OCI-LY7 (cell line): ENCODE data around the gene MRPL33. TPM values are rescaled to one million over a fixed set of nuclear protein-coding genes. Genes with fewer than 3 reads are reported as not detected.

Source experiments
- BruUV-seq: library from RNA; stranded (reverse); fragments of 400-500 nt; replicated peaks from 2 replicates; lab custom pipeline; 2021; lab: Mats Ljungman, UMichigan
- CTCF ChIA-PET: fragments of 300-600 bp; sonication (Branson Sonifier 250); formaldehyde crosslinking; loops from one replicate; lab custom pipeline; 2022; ENCODE audit warnings: antibody characterized with exemption; ENCODE audit not compliant: unreplicated experiment; lab: Charles Lee
- POLR2A ChIA-PET: fragments of 300-600 bp; sonication (Branson Sonifier 250); formaldehyde crosslinking; loops from one replicate; lab custom pipeline; 2022; ENCODE audit warnings: antibody characterized with exemption; lab: Charles Lee
- DNase-seq: peaks from one replicate; pipeline ENCODE4 v3.0.0-alpha.2; 2015; ENCODE audit warnings: low spot score
- H2AFZ ChIP-seq: fragments of 200-600 bp; sonication (generic), shearing (Covaris generic); 2 replicates; pipeline ENCODE4 v1.6.1; 2014; ENCODE audit warnings: mild to moderate bottlenecking, antibody characterized with exemption, low read length, moderate library complexity
- H3K27ac ChIP-seq: fragments of 200-600 bp; sonication (generic); 2 replicates; pipeline ENCODE4 v1.5.1; 2014; ENCODE audit warnings: mixed run types, low read depth, mild to moderate bottlenecking, moderate library complexity, low read length, inconsistent platforms; ENCODE audit not compliant: poor library complexity, severe bottlenecking
- H3K36me3 ChIP-seq: fragments of 200-600 bp; sonication (generic); 2 replicates; pipeline ENCODE4 v1.6.1; 2014; ENCODE audit warnings: mild to moderate bottlenecking, antibody characterized with exemption, low read length, moderate library complexity, mixed read lengths; ENCODE audit not compliant: insufficient read depth
- H3K4me1 ChIP-seq: fragments of 200-600 bp; sonication (generic); 2 replicates; pipeline ENCODE4 v1.5.1; 2014; ENCODE audit warnings: mild to moderate bottlenecking, low read length; ENCODE audit not compliant: insufficient read depth, poor library complexity, severe bottlenecking
- H3K4me2 ChIP-seq: fragments of 200-600 bp; sonication (generic); 2 replicates; pipeline ENCODE4 v1.6.1; 2014; ENCODE audit warnings: mild to moderate bottlenecking, low read length
- H3K4me3 ChIP-seq: fragments of 200-600 bp; sonication (generic); 2 replicates; pipeline ENCODE4 v1.5.1; 2014; ENCODE audit warnings: mild to moderate bottlenecking, low read depth, low read length; ENCODE audit not compliant: poor library complexity, severe bottlenecking
- H3K79me2 ChIP-seq: fragments of 200-600 bp; sonication (generic); 2 replicates; pipeline ENCODE4 v1.6.1; 2016; ENCODE audit warnings: low read depth, mild to moderate bottlenecking, low read length, moderate library complexity, mixed read lengths; ENCODE audit not compliant: insufficient read depth
- H3K9me2 ChIP-seq: fragments of 200-600 bp; sonication (generic); 2 replicates; pipeline ENCODE4 v1.6.1; 2016; ENCODE audit warnings: mild to moderate bottlenecking, low read length, mixed read lengths; ENCODE audit not compliant: insufficient read depth
- H3K9me3 ChIP-seq: fragments of 200-600 bp; sonication (generic); 2 replicates; pipeline ENCODE4 v1.6.1; 2014; ENCODE audit warnings: mild to moderate bottlenecking, mixed run types, low read length, mixed read lengths
- H4K20me1 ChIP-seq: fragments of 200-600 bp; sonication (generic); 2 replicates; pipeline ENCODE4 v1.6.1; 2014; ENCODE audit warnings: mild to moderate bottlenecking, antibody characterized with exemption, low read length, moderate library complexity, mixed read lengths; ENCODE audit not compliant: insufficient read depth
- CTCF ChIP-seq: fragments of 200-600 bp; sonication (generic); conservative IDR thresholded peaks from 2 replicates; pipeline ENCODE4 v1.5.1; 2014; ENCODE audit warnings: mild to moderate bottlenecking, antibody characterized with exemption, low read length, moderate library complexity, mixed read lengths
- EZH2phosphoT487 ChIP-seq: fragments of 200-600 bp; sonication (generic); IDR thresholded peaks from 2 replicates; pipeline ENCODE4 v1.6.1; 2018; ENCODE audit warnings: low read depth, borderline replicate concordance, mild to moderate bottlenecking, mixed run types, antibody characterized with exemption, low read length, moderate library complexity, mixed read lengths
- intact Hi-C: fragments of 100-400 bp; cut with micrococcal nuclease; formaldehyde crosslinking; loops from one replicate; pipeline ENCODE4 v1.10.0; 2022; ENCODE audit not compliant: unreplicated experiment
- total RNA-seq, 2 experiments: library from RNA; depleted of rRNA in 1 of 2; stranded (reverse); fragments of >200 nt in 1 of 2; shearing (Covaris generic) in 1 of 2; gene quantifications; 2 replicates each; pipeline ENCODE4 v1.2.3, GENCODE V29; 2014 to 2022

Gene MRPL33
- total RNA-seq, 2 experiments from 2014 or later, result 43.8 to 51.2 TPM

- Histone ChIP-seq H3K9me2 (no peaks in the 10 kb centered on the region), H3K79me2 (no peaks in the 10 kb centered on the region), H3K36me3 (no peaks in the 10 kb centered on the region), H3K4me1 (no peaks in the 10 kb centered on the region), H3K27ac (no peak overlapping the region), H3K9me3 (no peaks in the 10 kb centered on the region), H4K20me1 (no peaks in the 10 kb centered on the region), H3K4me3 (no peak overlapping the region), H2AFZ (no peak overlapping the region), H3K4me2 (no peak overlapping the region)
- POLR2A ChIA-PET, result no interaction called here
- CTCF ChIA-PET, result no interaction called here
- intact Hi-C loops, result no loop called here
- no TSS peak for BruUV-seq
- DNase-seq, result no peak
- TF ChIP-seq CTCF (no peak), EZH2phosphoT487 (no peak)
These were observed 19.3 kb downstream of the MRPL33 start for GRCh38 chr2:27790796-27791195.

- BruUV-seq, result no TSS peak
- no peaks in the 10 kb centered on the region for H4K20me1 ChIP-seq
- DNase-seq, result no peak
- no peak for TF ChIP-seq CTCF
- no peak for TF ChIP-seq EZH2phosphoT487
- H3K9me2 ChIP-seq, result no peaks in the 10 kb centered on the region
- no peak overlapping the region for H3K4me2 ChIP-seq
- no peaks in the 10 kb centered on the region for H3K4me1 ChIP-seq
- H2AFZ ChIP-seq, result no peak overlapping the region
- H3K36me3 ChIP-seq, result no peaks in the 10 kb centered on the region
- H3K4me3 ChIP-seq, result no peak overlapping the region
- H3K27ac ChIP-seq, result no peak overlapping the region
- H3K79me2 ChIP-seq, result no peaks in the 10 kb centered on the region
- intact Hi-C loops, result no loop called here
- ChIA-PET POLR2A (no interaction called here), CTCF (no interaction called here)
- H3K9me3 ChIP-seq, result no peaks in the 10 kb centered on the region
These were observed 21.2 kb downstream of the MRPL33 start for GRCh38 chr2:27792759-27793158.

GRCh38 chr2:27795093-27795834 lies 23.7 kb downstream of the MRPL33 start:
- Histone ChIP-seq H3K9me3 (no peaks in the 10 kb centered on the region), H3K4me1 (no peaks in the 10 kb centered on the region), H3K36me3 (no peaks in the 10 kb centered on the region), H3K4me3 (no peak overlapping the region), H4K20me1 (no peaks in the 10 kb centered on the region), H3K9me2 (no peaks in the 10 kb centered on the region), H2AFZ (no peak overlapping the region), H3K79me2 (no peaks in the 10 kb centered on the region), H3K4me2 (no peak overlapping the region), H3K27ac (no peak overlapping the region)
- CTCF ChIA-PET, result no interaction called here
- no TSS peak for BruUV-seq
- intact Hi-C loops, result no loop called here
- DNase-seq, result no peak
- TF ChIP-seq CTCF (no peak), EZH2phosphoT487 (no peak)
- POLR2A ChIA-PET, result interaction anchor here (0.6 kb wide), 2 partner anchors 31 to 1375 kb away, joined by 3 to 4 read pairs; no protein-coding TSS in a partner anchor
